ENCODE data around the gene TMEM156.
"Not testable (repeated sequence)": the region's sequence is repeated elsewhere in the genome, so short reads cannot be mapped to it uniquely, and the experiment has no call there.

TMEM156 gene

GRCh38 chr4:39043058-39043860, 11.1 kb upstream of the TMEM156 start:
- no peak for DNase-seq

DNA sequence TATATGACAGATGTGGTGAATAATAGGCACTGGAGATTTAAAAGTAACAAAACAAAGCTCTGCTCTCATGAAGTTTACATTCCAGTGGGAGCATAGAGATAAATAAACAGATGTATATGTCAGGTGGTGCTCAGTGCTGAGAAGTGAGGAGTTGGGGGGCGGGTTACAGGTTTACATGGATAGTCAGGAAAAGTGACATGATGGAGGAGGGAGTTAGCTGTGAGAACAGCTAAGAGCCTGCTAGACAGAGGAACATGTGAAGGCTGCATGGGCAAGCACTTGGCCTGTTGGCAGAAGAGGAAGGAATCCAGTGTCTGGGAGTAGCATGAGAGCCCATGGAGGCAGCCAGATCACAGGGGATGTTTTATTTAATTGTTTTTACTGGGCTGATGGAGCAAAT, 10.2 kb upstream of the TMEM156 start:
- DNase-seq = no peak

- DNase-seq = no peak
These were observed 6.9 kb upstream of the TMEM156 start for GRCh38 chr4:39039108-39039507.

GRCh38 chr4:39037941-39038340, 5.7 kb upstream of the TMEM156 start:
- DNase-seq = no peak

DNA sequence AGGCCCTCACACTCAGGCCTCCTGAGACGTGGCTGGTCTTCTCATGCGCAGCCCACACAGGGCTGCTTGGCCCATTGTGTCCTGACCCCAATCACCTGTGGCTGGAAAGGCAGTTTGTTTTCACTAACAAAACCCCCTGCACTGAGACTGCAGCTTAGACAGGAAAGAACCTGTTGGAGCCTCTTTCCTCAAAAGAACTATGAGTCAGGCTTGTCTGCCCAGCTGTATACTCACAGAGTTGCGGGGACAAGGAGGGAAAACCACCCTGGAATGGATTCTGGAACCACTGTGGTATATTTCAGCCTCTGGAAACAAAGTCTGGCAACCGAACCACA, 5.2 kb upstream of the TMEM156 start:
- no peak for DNase-seq

DNA sequence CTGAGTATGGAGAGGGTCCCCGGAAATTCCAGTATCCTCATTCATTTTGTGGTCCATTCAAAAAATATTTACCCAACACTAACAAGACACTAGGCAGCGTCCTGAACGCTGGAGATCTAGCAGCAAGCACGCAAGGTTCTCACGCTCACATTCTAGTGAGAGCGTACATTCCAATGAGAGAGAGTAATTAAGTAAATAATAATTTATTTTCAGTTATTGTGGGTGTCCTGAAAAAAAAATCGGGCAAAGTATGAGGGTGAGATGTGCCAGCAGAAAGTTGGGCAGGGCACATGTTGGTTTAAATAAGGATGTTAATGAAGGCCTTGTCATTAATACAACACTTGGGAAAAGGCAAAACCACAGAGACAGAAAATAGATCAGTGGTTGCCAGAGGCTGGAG, 4.0 kb upstream of the TMEM156 start:
- no peak for DNase-seq

DNA sequence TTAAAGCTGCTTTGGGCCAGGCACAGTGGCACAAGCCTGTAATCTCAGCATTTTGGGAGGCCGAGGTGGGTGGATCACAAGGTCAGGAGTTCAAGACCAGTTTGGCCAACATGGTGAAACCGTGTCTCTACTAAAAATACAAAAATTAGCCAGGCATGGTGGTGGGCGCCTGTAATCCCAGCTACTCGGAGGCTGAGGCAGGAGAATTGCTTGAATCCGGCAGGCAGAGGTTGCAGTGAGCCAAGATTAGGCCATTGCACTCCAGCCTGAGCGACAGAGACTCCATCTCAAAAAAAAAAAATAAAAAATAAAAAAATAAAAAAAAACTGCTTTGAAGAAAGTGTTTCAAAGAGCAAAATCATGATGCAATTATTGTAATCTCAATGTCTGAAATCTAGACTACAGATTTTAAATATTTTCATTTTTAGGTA, 604 bp downstream of the TMEM156 start:
- not testable (repeated sequence) for DNase-seq

DNA sequence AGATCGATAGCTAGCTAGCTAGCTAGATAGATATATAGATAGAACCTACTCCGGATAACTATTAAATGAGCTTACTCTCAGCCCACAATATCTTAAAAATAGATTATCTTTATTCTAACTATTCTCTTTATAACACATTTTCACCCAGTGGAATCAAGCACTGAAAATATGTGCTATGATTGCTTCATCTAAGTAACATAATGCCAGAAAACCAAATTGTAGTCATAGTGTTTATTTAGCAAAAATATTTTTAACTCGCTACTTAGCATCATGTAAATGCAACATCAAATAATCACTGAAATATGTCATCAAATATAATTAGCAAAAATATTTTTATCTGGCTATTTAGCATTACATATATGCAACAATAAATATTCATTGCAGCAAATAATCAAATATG, 1.5 kb downstream of the TMEM156 start:
- no peak for DNase-seq

GRCh38 chr4:39029752-39030694, 2.2 kb downstream of the TMEM156 start:
- no peak for DNase-seq

DNA sequence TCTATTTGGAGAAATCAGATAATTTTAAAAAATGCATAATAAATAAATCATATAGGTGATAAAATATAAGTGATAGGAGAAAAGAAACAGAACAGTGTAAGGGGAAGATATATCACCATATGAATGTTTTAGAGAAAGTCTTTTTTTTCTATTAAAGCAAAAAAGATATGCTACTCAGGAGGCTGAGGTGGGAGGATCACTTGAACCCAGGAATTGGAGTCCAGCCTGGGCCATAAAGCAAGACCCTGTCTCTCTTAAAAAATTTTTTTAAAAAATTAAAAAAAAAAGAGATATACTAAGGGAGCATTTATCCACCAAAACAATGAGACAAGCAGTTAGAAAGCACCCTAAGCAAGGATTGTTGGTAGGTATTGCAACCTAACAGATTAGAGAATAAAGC, 6.1 kb downstream of the TMEM156 start:
- DNase-seq = no peak

- no peak for DNase-seq
These were observed 6.6 kb downstream of the TMEM156 start for GRCh38 chr4:39025552-39026085.

DNA sequence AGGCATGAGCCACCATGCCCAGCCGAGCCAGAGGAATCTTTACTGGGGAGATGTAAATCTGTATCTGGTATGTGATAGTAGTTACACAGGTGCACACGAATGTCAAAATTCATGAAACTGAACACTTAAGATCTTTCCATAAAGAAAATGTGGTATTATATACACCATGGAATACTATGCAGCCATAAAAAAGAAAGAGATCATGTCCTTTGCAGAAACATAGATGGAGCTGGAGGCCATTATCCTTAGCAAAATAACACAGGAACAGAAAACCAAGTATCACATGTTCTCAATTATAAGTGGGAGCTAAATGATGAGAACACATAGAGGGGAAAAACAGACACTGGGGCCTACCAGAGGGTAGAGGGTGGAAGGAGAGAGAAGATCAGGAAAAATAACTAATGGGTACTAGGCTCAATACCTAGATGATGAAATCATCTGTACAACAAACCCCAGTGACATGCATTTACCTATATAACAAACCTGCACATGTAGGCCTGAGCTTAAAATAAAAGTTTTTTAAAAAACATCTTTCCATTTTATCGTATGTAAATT, 7.8 kb downstream of the TMEM156 start:
- no peak for DNase-seq

- no peak for DNase-seq
These were observed 9.2 kb downstream of the TMEM156 start for GRCh38 chr4:39023059-39023458.

DNA sequence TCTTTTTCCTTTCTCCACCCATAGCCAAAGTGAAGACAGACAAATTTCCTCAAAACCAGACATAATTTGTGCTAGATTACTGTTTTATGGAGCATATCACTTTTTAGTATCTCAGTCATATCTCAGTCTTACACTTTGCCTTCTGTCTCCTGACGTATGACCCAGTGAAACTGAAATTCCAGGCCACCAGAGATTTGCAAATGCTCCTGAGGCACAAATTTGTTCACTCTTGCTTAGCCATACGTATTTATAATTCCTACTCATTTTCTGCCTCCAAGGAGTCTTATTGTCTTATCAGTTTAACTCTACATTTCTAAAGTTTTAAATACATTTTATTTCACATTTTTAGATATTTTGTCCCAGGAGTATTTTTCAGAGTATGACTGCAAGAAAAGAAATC, 10.0 kb downstream of the TMEM156 start:
- no peak for DNase-seq

DNA sequence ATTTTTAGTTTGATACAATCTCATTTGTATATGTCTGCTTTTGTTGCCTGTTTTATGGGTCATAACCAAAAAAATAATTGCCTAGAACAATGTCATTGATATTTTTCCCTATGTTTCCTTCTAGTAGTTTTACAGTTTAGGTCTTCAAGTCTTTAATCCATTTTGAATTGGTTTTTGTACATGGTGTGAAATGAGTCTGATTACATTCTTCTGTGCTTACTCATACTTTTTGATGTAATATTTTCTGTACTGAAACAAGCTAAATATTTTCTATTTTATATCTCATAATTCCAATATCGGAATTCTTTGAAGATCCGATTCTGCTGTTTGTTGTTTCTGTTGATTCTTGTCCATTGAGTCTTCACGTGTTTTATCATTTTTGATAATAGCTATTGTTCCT, 10.6 kb downstream of the TMEM156 start:
- no peak for DNase-seq

GRCh38 chr4:39020130-39020529, 12.1 kb downstream of the TMEM156 start:
- no peak for DNase-seq

DNA sequence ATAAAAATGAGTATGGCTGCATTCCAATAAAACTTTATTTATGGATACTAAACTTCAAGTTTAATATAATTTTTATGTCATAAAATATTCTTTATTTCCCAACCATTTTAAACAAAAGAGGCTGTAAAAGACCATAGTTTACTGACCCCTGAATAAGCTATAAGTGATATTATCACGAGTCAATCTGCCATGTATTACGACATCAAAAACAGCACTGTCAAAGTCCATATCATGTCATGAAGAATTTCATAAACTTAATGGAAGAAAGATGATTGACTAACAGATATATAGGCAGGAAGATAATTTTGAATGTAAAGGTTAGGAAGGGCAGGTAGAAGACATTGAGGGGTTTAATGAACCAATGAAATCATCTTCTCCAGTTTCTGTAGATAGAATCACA, 18.2 kb downstream of the TMEM156 start:
- DNase-seq = no peak

- no peak for DNase-seq
These were observed 27.5 kb downstream of the TMEM156 start for GRCh38 chr4:39004758-39005157.

DNA sequence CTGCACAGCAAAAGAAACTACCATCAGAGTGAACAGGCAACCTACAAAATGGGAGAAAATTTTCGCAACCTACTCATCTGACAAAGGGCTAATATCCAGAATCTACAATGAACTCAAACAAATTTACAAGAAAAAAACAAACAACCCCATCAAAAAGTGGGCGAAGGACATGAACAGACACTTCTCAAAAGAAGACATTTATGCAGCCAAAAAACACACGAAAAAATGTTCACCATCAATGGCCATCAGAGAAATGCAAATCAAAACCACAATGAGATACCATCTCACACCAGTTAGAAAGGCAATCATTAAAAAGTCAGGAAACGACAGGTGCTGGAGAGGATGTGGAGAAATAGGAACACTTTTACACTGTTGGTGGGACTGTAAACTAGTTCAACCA, 30.2 kb downstream of the TMEM156 start:
- not testable (repeated sequence) for DNase-seq

- no peak for DNase-seq
These were observed 36.6 kb downstream of the TMEM156 start for GRCh38 chr4:38995660-38996005.

DNA sequence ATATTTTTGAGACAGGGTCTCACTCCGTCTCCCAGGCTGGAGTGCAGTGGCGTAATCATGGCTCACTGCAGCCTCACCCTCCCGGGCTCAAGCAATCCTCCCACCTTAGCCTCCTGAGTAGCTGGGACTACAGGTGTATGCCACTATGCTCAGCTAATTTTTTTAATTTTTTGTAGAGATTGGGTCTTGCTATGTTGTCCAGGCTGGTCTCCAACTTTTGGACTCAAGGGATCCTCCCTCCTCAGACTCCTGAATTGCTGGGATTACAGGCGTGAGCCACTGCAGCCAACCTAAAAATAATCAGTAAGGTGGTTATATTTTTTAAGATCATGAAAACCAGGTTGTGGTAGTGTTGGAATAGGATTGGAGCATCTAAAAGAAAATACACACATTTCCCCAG, 38.1 kb downstream of the TMEM156 start:
- DNase-seq = no peak

DNA sequence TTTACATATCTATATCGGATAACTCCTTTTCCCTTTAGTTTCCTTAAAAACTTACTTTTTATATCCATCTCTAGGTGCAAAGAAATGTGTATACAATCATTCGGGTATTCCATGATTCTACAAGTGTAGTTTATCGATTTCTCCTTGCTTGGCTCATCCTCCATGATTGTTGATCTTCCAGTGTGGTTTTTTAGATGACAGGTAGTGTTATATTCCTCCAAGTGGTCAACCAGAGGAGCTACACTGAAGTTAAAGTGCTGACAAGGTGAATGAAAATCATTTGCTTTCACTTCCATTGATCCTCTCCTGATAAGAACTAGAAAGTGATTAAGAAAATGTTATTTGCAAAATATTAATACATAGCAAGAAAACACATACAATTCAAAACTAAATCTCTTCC, 38.5 kb downstream of the TMEM156 start:
- no peak for DNase-seq

DNA sequence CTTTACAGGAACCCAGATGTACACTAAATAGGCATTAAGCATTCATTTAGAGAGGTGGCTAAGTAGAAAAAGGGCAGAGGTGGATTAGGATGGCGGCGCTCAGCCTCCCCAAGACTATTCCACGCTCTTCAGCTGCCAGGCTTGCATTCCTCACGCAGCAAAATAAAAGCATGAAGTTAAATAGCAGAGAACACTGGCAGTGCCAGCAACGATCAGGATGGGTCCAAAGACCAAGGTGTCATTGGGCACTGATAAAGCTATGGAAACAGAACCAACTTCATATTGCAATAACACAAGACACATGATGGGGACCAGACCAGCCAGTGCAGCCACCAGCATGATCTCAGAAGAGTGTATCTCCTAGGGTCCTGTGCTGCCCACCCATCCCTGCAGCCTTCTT, 42.0 kb downstream of the TMEM156 start:
- no peak for DNase-seq

DNA sequence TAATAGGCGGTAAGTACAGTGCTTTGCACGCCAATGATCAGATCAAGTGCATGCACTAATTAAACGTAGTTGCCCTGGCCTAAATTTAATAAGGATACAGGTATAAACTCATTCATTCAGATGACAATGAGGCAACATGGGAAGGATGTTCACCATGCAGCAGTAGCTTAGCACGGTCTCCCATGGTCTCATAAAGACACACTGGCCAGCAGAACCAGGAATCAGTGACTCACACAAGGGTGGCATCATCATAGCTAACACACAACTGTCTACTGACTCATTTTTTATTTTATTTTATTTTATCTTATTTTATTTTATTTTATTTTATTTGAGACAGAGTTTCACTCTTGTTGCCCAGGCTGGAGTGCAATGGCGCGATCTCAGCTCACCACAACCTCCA, 42.7 kb downstream of the TMEM156 start:
- DNase-seq = no peak

All from femur (tissue), 1 donor.